ENCODE measurements around the gene ALAS2. TPM values are rescaled to one million over a fixed set of nuclear protein-coding genes. Genes with fewer than 3 reads are reported as not detected.
A peak's percentile ranks its signal among the peaks of the same experiment; 100 is the strongest.

The ALAS2 gene
- total and polyA plus RNA-seq, 2 of the 8 experiments (the other 6 are each of a cell fraction or from before 2014, with no cell fraction given): 0.27 to 0.32 TPM

- Histone ChIP-seq H3K4me2 (ENCODE audit: insufficient read depth in 1 of 2, low read depth in 2 of 2, low read length in 2 of 2) (no peak overlapping the region), H2AFZ (ENCODE audit: low read length) (no peak overlapping the region), H4K5ac (ENCODE audit: insufficient read length, low read depth, low read length) (no peak overlapping the region), H3K79me1 (ENCODE audit: low read depth, low read length) (no peaks in the 10 kb centered on the region), H3K23ac (ENCODE audit: insufficient read length) (no peak overlapping the region), H2BK15ac (ENCODE audit: low read length) (no peak overlapping the region), H2AK5ac (ENCODE audit: low read depth, low read length) (no peak overlapping the region), H3K23me2 (ENCODE audit: low read depth, low read length) (no peaks in the 10 kb centered on the region; the same call in 1 of the 2 replicates), H4K20me1 (replicated peaks in 1 of 2; ENCODE audit: control insufficient read depth in 1 of 2, insufficient read depth in 2 of 2, low read length in 2 of 2) (no peaks in the 10 kb centered on the region), H2BK12ac (ENCODE audit: low read depth, low read length) (no peak overlapping the region), H3K36me3 (ENCODE audit: control insufficient read depth in 2 of 4, insufficient read depth in 4 of 4, low read length in 3 of 4) (peaks cover 0 to 5% (median 1%) of the 10 kb centered on the region in 4 experiments; a peak in 3 of 8 replicates), H3K4me1 (replicated peaks in 1 of 4; ENCODE audit: control insufficient read depth in 3 of 4, insufficient read depth in 4 of 4, low read length in 3 of 4) (no peaks in the 10 kb centered on the region), H3K18ac (ENCODE audit: extremely low read depth, low read length) (no peak overlapping the region), H3K14ac (ENCODE audit: insufficient read length) (no peak overlapping the region), H3K79me2 (ENCODE audit: control insufficient read depth in 1 of 2, insufficient read depth in 2 of 2, low read length in 2 of 2) (no peaks in the 10 kb centered on the region), H3K9ac (replicated peaks in 1 of 4; ENCODE audit: extremely low read depth in 1 of 4, low read depth in 3 of 4, low read length in 3 of 4) (no peak overlapping the region), H3K9me3 (ENCODE audit: insufficient read depth in 2 of 2, low read depth in 1 of 2, low read length in 1 of 2) (no peaks in the 10 kb centered on the region), H4K8ac (ENCODE audit: extremely low read depth, insufficient read depth, low read length) (no peak overlapping the region), H3K27ac (ENCODE audit: low read depth, low read length) (no peak overlapping the region), H4K91ac (replicated peaks; ENCODE audit: insufficient read length, low read length) (no peak overlapping the region), H3K56ac (replicated peaks; ENCODE audit: insufficient read length, low read depth, low read length) (no peak overlapping the region), H3K27me3 (replicated peaks in 1 of 4; ENCODE audit: control insufficient read depth in 3 of 4, extremely low read depth in 1 of 4, insufficient read depth in 3 of 4, low read length in 3 of 4) (no peaks in the 10 kb centered on the region), H2BK5ac (ENCODE audit: low read depth, low read length) (no peak overlapping the region), H3K4ac (replicated peaks; ENCODE audit: insufficient read length, low read depth, low read length) (no peak overlapping the region), H2BK20ac (ENCODE audit: low read length) (no peak overlapping the region), H2BK120ac (replicated peaks; ENCODE audit: low read depth, low read length) (no peak overlapping the region), H3K4me3 (ENCODE audit: extremely low read depth in 1 of 4, insufficient read depth in 2 of 4, low read depth in 3 of 4, low read length in 4 of 4) (no peak overlapping the region)
- CTCF ChIA-PET (ENCODE audit: partially characterized antibody): interaction anchor here (1.1 to 1.6 kb wide), 4 partner anchors 9 to 124 kb away, joined by 3 to 5 read pairs (median 4); partner anchors contain the start of gene APEX2
- no peak for DNase-seq (ENCODE audit: low read depth in 1 of 2, low spot score in 2 of 2)
- TF ChIP-seq CTCF (IDR thresholded peaks at IDR 0.05; ENCODE audit: control extremely low read depth in 1 of 3, insufficient read depth in 1 of 3, low read depth in 1 of 3, low read length in 3 of 3): peak in 1 of 3 experiments; percentile 7; a peak in 2 of 4 replicates
- TF ChIP-seq SUZ12 (IDR thresholded peaks at IDR 0.05; ENCODE audit: low read length): no peak
- WGBS, 2 experiments (ENCODE audit: extremely low coverage in 1 of 2, insufficient coverage in 1 of 2, insufficient read length in 1 of 2, insufficient replicate concordance in 2 of 2, low coverage in 1 of 2, low lambda C conversion rate in 2 of 2, missing lambda C conversion rate in 1 of 2): 44% methylated on average over 1 of the region's 2 CpGs; no CpG with 5 or more reads in 1 of the 2 experiments
- no peak for FAIRE-seq
- POLR2A ChIA-PET (ENCODE audit: partially characterized antibody): no interaction called here
Measured at GRCh38 chrX:55011294-55011693, 19.5 kb downstream of the ALAS2 start.
